Measurements from ENCODE around the gene CDC27. TPM values are rescaled to one million over a fixed set of nuclear protein-coding genes. Genes with fewer than 3 reads are reported as not detected.

CDC27 gene
- total and polyA plus RNA-seq, 7 donors, result 25.5 to 89.2 (median 74.6) TPM

- no peak for TF ChIP-seq CTCF (IDR thresholded peaks at IDR 0.05)
- H3K27ac ChIP-seq, result no peak overlapping the region
- 86 to 92% (median 90%) methylated on average over 3 of the region's 3 CpGs for WGBS, 3 donors
- no peak overlapping the region for H3K4me3 ChIP-seq
- DNase-seq (no peak), ATAC-seq (no peak)
- no peaks in the 10 kb centered on the region for H3K9me3 ChIP-seq
- intact Hi-C loops (cut with DNase I), result no loop called here
- no peaks in the 10 kb centered on the region for H3K4me1 ChIP-seq
- no peaks in the 10 kb centered on the region for H3K36me3 ChIP-seq (ENCODE audit: insufficient read depth in 1 of 2, low read depth in 1 of 2)
- H3K27me3 ChIP-seq (ENCODE audit: insufficient read depth in 3 of 3, low read length in 2 of 3), result no peaks in the 10 kb centered on the region
Measured at GRCh38 chr17:47214931-47215330, 25.8 kb upstream of the CDC27 start.

- TF ChIP-seq CTCF (IDR thresholded peaks at IDR 0.05), result no peak
- H3K9me3 ChIP-seq, result no peaks in the 10 kb centered on the region
- H3K27me3 ChIP-seq (ENCODE audit: insufficient read depth in 3 of 3, low read length in 2 of 3), result no peaks in the 10 kb centered on the region
- H3K4me1 ChIP-seq, result no peaks in the 10 kb centered on the region
- ATAC-seq (no peak), DNase-seq (no peak)
- no peak overlapping the region for H3K27ac ChIP-seq
- intact Hi-C loops (cut with DNase I), result no loop called here
- H3K4me3 ChIP-seq, result no peak overlapping the region
- 80 to 83% (median 82%) methylated on average over 4 of the region's 4 CpGs for WGBS, 3 donors
- H3K36me3 ChIP-seq (ENCODE audit: insufficient read depth in 1 of 2, low read depth in 1 of 2), result no peaks in the 10 kb centered on the region
Measured at GRCh38 chr17:47213540-47213939, 24.4 kb upstream of the CDC27 start.

- ATAC-seq, result no peak
- DNase-seq, result no peak
- Histone ChIP-seq H3K9me3 (no peaks in the 10 kb centered on the region), H3K4me1 (no peaks in the 10 kb centered on the region), H3K27ac (no peak overlapping the region), H3K36me3 (ENCODE audit: insufficient read depth in 1 of 2, low read depth in 1 of 2) (no peaks in the 10 kb centered on the region), H3K27me3 (ENCODE audit: insufficient read depth in 3 of 3, low read length in 2 of 3) (no peaks in the 10 kb centered on the region), H3K4me3 (no peak overlapping the region)
- 79 to 86% (median 79%) methylated on average over 2 of the region's 2 CpGs for WGBS, 3 donors
- no peak for TF ChIP-seq CTCF (IDR thresholded peaks at IDR 0.05)
- intact Hi-C loops (cut with DNase I), result no loop called here
Measured at GRCh38 chr17:47212458-47212857, 23.4 kb upstream of the CDC27 start.

- H3K4me3 ChIP-seq, result no peak overlapping the region
- DNase-seq (no peak), ATAC-seq (no peak)
- no peak overlapping the region for H3K27ac ChIP-seq
- no peaks in the 10 kb centered on the region for H3K27me3 ChIP-seq (ENCODE audit: insufficient read depth in 3 of 3, low read length in 2 of 3)
- no peak for TF ChIP-seq CTCF (IDR thresholded peaks at IDR 0.05)
- no peaks in the 10 kb centered on the region for H3K36me3 ChIP-seq (ENCODE audit: insufficient read depth in 1 of 2, low read depth in 1 of 2)
- intact Hi-C loops (cut with DNase I), result no loop called here
- WGBS, 3 donors, result 28 to 44% (median 36%) methylated on average over 2 of the region's 2 CpGs
- H3K9me3 ChIP-seq, result no peaks in the 10 kb centered on the region
- no peaks in the 10 kb centered on the region for H3K4me1 ChIP-seq
Measured at GRCh38 chr17:47210779-47211178, 21.7 kb upstream of the CDC27 start.

GRCh38 chr17:47210105-47210504 is 21.0 kb upstream of the CDC27 start:
- no peak overlapping the region for H3K27ac ChIP-seq
- 44 to 72% (median 50%) methylated on average over 3 of the region's 3 CpGs for WGBS, 3 donors
- H3K9me3 ChIP-seq, result no peaks in the 10 kb centered on the region
- no peaks in the 10 kb centered on the region for H3K36me3 ChIP-seq (ENCODE audit: insufficient read depth in 1 of 2, low read depth in 1 of 2)
- no peak overlapping the region for H3K4me3 ChIP-seq
- peaks cover 3% of the 10 kb centered on the region for H3K4me1 ChIP-seq
- no peak for TF ChIP-seq CTCF (IDR thresholded peaks at IDR 0.05)
- DNase-seq (no peak), ATAC-seq (no peak)
- H3K27me3 ChIP-seq (ENCODE audit: insufficient read depth in 3 of 3, low read length in 2 of 3), result no peaks in the 10 kb centered on the region
- intact Hi-C loops (cut with DNase I), result no loop called here
